ENCODE results near the gene RAB11FIP5.
A peak's percentile ranks its signal among the peaks of the same experiment; 100 is the strongest.
"Not testable (repeated sequence)": the region's sequence is repeated elsewhere in the genome, so short reads cannot be mapped to it uniquely, and the experiment has no call there.

The RAB11FIP5 gene

DNA sequence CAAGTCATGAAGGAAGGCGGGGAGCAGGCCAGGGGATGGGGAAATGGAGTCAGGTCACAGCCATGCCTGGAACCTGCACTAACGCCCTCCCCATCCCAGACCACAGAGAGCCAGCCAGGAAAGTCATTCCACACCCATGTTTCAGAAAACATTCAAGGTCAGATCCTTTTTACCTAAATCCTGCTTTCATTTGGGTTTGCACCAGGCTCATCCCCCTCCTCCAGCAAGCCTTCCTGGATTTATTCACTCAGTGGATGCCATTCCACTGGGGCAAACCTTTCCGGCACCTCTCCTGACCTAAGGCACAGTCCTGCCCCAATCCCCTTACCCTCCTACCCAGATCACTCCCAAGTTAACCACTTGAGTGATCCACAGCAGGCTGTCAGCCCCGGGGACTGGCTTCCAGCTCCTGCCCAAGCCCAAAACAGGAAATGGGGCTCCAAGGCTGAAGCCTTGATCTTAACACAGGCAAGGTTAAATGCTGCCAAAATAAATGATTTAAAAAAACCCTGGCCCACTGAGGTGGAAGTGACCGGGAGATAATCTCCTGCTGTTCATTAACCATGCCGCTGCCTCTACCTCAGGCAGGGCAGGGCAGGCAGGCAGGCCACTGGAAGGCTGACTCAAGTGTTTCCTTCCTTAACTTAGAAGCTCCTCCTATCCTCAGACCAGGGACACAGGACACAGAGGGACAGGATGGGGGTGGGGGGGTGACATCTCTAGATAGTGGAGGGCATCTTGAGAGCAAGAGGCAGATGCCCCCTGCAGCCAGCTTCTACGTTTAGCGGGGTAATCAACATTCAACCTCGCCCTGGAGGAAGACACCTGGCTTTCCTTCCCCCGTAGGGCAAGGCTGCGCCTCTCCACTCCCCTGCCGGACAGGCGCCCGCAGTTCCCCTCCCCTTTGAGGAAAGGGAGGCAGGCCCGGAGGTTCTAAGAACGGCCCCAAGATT is 1.4 kb downstream of the RAB11FIP5 start:
- peak; percentile 76 for DNase-seq

DNA sequence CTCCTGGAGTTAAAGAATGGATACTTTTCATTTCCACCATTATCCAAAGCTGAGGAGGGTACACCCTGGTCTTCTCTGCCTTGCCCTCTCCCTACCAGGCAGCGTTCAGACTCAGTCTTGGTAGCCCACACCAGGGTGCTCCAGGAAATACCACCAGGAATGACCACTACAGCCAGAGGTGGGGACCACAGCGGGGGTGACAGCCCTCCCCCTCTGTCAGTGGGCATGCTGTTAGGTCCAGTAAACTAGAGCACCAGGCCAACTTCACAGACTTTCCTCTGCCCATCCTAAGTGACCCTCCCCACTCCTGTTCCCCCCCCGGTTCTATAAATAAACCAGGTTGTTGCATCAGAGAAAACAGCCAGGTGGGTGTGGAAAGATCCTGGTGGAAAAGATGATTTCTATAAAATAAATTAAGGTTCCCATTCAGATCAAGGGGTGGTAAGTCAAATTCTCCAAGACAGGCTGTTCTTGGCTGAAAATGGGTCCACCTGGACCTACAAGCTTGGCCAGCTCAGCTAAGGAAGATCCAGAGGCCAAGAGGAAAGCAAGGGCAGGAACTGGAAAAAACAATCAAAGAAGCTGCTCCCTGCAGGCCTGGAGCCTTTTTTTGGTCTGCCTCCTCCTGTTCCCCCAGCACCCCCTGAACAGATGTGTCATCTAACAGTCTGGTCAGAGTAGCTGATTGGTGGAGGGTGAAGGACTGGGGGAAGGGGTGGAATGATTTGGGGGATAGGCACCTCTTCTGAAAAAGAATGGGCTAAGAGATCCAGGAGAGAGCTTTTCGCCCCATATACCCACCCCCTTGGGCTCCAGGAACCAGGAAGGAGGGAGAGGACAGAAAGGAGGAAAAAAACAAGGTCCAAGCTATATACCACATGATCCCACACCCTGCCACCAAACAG is 2.3 kb downstream of the RAB11FIP5 start:
- DNase-seq, result peak; percentile 52

DNA sequence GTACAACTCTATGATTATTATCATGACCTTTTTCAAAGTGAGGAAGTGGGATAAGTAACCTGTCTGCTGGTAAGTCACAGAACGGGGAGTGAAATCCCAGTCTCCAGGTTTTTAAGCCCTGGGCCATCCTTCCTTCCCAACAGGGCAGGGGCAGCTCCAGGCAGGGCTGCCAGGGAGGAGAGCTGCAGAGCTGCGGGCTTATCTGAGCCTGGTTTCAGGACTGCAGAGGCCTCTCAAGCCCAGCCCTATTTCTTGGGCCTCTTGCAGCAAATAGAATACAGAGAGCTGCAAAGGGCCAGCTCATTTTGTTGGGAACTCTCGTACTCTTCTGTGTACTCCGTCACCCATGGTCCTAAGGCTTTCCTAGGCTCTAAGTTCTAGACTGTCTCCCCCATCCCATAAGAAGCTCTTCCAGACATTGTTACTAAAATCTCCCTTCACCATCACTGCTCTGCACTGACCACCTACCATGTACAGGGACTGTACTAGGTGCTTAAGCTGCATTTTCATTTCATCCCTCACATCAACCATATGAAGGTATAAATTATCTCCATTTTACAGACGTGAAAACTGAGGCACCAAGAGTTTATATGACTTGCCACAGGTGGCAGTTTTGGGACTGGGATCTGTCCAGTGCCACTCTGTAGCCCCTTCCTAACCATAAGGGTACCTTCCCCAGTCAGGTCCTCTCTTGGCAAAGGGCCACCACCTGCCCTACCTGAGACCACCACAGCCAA is 3.1 kb downstream of the RAB11FIP5 start:
- no peak for DNase-seq

- DNase-seq, result no peak
Observed at GRCh38 chr2:73107211-73107926, 5.4 kb downstream of the RAB11FIP5 start.

DNA sequence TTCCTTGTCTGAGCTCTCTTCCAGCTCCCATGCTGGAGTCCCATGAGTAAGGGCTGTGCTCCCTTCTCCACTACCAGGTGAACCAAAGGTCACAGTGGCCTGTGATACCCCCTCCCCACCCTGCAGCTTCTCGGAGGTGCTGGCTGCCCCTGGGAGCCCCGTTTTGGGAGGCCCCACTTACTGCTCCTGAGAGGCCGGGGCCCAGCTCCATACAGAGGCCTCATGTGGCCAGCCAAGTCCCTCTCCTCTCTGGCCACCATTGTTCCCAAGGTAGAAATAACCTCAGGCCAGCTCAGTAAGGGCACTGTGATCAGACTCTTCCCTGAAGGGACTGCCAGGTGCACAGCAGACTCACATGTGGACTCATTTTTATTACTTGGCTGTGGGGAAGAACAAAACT is 6.0 kb downstream of the RAB11FIP5 start:
- no peak for DNase-seq

- DNase-seq, result peak; percentile 71
Observed at GRCh38 chr2:73105511-73105971, 7.2 kb downstream of the RAB11FIP5 start.

GRCh38 chr2:73104933-73105332 is 7.8 kb downstream of the RAB11FIP5 start:
- DNase-seq, result no peak

- DNase-seq, result no peak
Observed at GRCh38 chr2:73103018-73103542, 9.7 kb downstream of the RAB11FIP5 start.

- DNase-seq, result peak; percentile 83
Observed at GRCh38 chr2:73101626-73102256, 11.0 kb downstream of the RAB11FIP5 start.

GRCh38 chr2:73100956-73101355 is 11.8 kb downstream of the RAB11FIP5 start:
- no peak for DNase-seq

DNA sequence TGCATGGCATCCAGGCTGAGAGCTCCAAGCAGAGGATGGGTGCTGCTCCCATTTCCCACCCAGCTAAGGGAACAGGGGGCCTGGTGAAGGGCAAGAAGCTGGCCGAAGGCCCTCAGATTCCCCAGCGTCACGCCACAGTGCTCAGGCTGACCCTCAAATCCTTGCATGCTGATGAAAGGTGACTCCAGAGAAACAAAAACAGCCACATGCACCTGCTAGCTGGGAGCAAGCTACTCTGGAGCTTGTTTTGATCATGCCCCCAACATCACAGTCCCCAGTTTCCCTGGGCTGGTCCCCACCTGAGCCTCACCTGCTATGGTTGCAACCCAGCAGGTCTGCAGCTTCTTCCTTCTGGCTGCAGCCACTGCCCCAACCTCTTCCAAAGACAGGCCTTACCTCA is 13.3 kb downstream of the RAB11FIP5 start:
- no peak for DNase-seq

DNA sequence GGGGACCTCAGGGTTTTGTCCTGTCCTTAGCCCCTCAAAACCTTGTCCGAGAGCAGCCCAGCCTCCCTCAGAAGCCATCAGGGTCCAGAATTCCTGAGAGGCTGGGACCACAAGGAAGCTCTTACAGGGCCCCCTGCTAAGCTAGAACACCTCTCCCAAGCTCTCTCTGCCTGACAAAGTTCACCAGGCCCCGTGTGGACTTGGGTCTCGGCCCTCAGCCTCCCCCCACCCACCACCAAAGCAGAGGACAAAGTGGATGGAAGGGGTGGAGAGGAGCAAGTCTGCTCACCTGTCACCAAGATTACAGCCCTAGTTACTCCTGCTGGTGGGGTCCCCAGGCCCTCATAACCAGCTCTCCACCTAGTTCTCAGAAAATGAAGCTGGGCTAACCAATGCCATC is 16.8 kb downstream of the RAB11FIP5 start:
- DNase-seq, result no peak

DNA sequence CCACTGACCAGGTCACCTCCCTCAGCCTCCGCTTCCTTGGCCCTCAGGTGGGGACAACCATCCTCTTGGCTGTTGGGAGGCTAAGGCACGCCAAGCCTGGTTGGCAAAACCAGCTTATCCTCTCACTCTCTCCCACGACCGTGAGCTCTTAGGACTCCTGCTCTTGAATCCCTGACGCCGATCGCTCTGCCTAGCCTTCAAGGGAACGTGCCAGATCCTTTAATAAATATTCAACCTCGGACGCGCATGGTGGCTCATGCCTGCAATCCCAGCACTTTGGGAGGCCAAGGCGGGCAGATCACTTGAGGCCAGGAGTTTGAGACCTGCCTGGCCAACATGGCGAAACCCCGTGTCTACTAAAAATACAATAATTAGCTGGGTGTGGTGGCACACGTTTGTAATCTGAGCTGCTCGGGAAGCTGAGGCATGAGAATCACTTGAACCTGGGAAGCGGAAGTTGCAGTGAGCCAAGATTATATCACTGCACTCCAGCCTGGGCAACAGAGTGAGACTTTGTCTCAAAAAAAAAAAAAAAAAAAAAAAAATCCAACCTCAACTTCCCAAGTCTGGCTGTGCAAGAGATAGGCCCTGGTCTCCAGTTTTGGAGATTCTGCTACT is 19.0 kb downstream of the RAB11FIP5 start:
- DNase-seq, result not testable (repeated sequence)

GRCh38 chr2:73092146-73092783 is 20.5 kb downstream of the RAB11FIP5 start:
- DNase-seq, result no peak

- DNase-seq, result no peak
Observed at GRCh38 chr2:73091696-73092095, 21.1 kb downstream of the RAB11FIP5 start.

DNA sequence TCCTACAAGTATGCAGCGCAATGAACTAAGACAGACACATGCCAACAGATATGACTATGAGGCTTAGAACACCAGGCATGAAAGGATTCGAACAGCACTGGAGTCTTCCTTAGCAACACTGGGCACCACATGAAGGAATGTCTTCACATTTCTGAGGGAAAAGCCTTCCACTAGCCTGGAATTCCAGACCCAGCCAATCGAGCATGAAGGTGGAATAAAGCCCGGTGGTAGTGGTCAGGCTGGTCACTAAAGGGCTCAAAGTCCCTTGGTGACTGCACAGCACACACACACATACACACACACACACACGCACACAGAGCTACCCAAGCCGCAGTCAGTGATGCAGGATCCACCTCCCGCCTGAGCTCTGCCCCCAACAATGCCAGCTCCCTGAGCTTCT is 21.6 kb downstream of the RAB11FIP5 start:
- peak; percentile 89 for DNase-seq

DNA sequence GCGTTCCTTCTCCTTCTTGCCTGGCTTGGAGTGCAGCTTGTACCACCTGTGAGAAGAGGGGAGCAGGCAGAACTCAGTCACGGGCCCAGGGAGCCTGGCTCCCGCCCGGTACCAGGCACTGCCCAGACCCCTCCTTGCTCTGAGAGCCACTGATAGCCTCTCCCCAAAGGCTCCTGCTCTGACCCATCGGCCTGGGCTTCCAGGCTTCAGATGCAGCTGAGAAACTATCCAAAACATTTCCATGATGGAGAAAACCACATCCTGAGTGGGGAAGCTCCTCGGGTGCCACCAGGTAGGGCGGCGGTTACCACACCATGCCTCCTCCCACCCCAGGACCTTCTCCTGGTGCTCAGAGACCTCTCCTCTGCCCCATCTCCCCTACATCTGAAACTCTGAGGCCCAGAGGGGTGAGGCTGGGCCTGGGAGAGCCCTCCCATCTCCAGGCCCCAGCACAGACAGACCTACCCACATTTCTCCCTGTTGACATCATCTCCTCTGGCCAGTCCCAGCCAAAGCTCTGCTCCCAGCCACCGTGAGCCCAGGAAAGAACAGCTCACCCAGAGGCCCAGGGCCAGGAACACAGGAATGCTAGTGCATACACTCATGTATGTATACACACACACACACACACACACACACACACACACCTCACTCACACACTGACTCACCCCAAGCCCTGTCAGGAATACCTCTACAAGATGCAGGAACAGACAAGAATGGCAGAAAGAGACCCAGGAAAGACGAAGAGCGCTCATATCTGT is 23.3 kb downstream of the RAB11FIP5 start:
- peak; percentile 99 for DNase-seq

DNA sequence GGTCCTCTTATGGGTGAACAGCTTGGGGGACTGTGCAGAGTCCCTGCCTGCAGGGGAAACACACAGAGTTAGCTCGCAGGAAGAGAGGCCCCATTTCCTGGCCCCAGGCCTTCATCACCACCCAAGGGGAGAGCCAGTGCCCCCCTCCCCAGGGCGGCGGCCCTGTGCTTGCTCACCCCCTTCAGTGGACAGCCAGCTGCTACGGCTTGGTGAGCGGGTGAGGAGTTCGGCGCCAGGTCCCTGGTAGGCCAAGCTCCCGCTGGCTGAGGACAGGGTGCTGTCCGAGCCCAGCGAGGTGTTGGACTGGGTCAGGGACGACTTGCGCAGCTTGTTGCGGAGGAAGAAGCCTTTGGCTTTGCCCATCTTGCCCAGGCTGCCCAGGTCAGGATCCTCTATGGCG is 24.0 kb downstream of the RAB11FIP5 start:
- DNase-seq, result no peak

GRCh38 chr2:73088211-73088610 is 24.5 kb downstream of the RAB11FIP5 start:
- DNase-seq, result no peak

Data from fibroblast of skin of back (primary cell).